HEK293T (cell line): Measurements from ENCODE around the gene FTCDNL1.
A peak's percentile ranks its signal among the peaks of the same experiment; 100 is the strongest.

Source experiments
- ARNT ChIP-seq: fragments of 450-650 bp; IDR thresholded peaks from 2 replicates; pipeline ENCODE4 v1.6.1; 2017; ENCODE audit warnings: mild to moderate bottlenecking
- BHLHE40 ChIP-seq: fragments of 450-650 bp; IDR thresholded peaks from 2 replicates; pipeline ENCODE4 v1.6.1; 2016; ENCODE audit warnings: mild to moderate bottlenecking, moderate library complexity, borderline replicate concordance
- CTBP1 ChIP-seq: fragments of 450-650 bp; IDR thresholded peaks from 2 replicates; pipeline ENCODE4 v1.6.1; 2016; ENCODE audit warnings: borderline replicate concordance
- FOXA1 ChIP-seq: fragments of 450-650 bp; IDR thresholded peaks from 2 replicates; pipeline ENCODE4 v1.6.1; 2016; ENCODE audit warnings: mild to moderate bottlenecking
- FOXM1 ChIP-seq: fragments of 450-650 bp; IDR thresholded peaks from 2 replicates; pipeline ENCODE4 v1.6.1; 2017; ENCODE audit warnings: mild to moderate bottlenecking, borderline replicate concordance
- L3MBTL2 ChIP-seq: fragments of 450-650 bp; conservative IDR thresholded peaks from 2 replicates; pipeline ENCODE4 v1.6.1; 2016; ENCODE audit warnings: mild to moderate bottlenecking
- LEF1 ChIP-seq: fragments of 450-650 bp; IDR thresholded peaks from 2 replicates; pipeline ENCODE4 v1.6.1; 2017; ENCODE audit warnings: mild to moderate bottlenecking, borderline replicate concordance
- SP1 ChIP-seq: fragments of 450-650 bp; IDR thresholded peaks from 2 replicates; pipeline ENCODE4 v1.6.1; 2017
- SUZ12 ChIP-seq: fragments of 450-650 bp; IDR thresholded peaks from 2 replicates; pipeline ENCODE4 v1.6.1; 2016; ENCODE audit warnings: mild to moderate bottlenecking
- ZNF384 ChIP-seq: fragments of 450-650 bp; IDR thresholded peaks from 2 replicates; pipeline ENCODE4 v1.6.1; 2016

GRCh38 chr2:199850718-199851500, at the start of gene FTCDNL1:
- TF ChIP-seq CTBP1 (no peak), SP1 (no peak), FOXM1 (no peak), L3MBTL2 (peak; percentile 85), ZNF384 (no peak), ARNT (no peak), FOXA1 (no peak), SUZ12 (no peak), LEF1 (0 out of 2 replicates have a peak, but pooled peaks have one; percentile 64), BHLHE40 (no peak)
